Measurements from ENCODE around the gene ARHGEF12.

The ARHGEF12 gene

DNA sequence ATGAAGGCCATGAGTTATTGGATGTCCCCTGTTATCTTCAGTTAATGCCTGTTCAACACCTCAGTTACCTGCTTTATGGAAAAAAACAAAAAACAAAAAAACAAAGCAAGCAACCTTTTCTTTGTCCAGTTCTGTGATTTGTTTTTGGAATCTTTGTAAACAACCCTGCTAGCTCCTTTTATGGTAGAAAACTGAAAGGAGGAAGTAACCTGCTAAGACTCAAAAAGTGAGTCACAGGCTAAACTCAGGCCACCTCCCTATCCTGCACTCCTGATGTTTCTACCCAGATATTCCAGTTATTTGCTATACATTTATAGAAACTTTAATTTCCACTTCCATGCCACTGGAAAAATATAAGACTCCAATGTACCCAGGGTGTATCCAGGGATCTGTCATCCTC is 31.7 kb upstream of the ARHGEF12 start:
- TF ChIP-seq, protein P1, sequence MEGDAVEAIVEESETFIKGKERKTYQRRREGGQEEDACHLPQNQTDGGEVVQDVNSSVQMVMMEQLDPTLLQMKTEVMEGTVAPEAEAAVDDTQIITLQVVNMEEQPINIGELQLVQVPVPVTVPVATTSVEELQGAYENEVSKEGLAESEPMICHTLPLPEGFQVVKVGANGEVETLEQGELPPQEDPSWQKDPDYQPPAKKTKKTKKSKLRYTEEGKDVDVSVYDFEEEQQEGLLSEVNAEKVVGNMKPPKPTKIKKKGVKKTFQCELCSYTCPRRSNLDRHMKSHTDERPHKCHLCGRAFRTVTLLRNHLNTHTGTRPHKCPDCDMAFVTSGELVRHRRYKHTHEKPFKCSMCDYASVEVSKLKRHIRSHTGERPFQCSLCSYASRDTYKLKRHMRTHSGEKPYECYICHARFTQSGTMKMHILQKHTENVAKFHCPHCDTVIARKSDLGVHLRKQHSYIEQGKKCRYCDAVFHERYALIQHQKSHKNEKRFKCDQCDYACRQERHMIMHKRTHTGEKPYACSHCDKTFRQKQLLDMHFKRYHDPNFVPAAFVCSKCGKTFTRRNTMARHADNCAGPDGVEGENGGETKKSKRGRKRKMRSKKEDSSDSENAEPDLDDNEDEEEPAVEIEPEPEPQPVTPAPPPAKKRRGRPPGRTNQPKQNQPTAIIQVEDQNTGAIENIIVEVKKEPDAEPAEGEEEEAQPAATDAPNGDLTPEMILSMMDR (IDR thresholded peaks at IDR 0.05; ENCODE audit: low read depth, low read length), result no peak
- DNase-seq (ENCODE audit: low read depth in 2 of 2), result peak; percentile 13 to 55
- no peak overlapping the region for H3K4me3 ChIP-seq (replicated peaks in 1 of 2; ENCODE audit: low read depth in 2 of 2, low read length in 2 of 2)

DNA sequence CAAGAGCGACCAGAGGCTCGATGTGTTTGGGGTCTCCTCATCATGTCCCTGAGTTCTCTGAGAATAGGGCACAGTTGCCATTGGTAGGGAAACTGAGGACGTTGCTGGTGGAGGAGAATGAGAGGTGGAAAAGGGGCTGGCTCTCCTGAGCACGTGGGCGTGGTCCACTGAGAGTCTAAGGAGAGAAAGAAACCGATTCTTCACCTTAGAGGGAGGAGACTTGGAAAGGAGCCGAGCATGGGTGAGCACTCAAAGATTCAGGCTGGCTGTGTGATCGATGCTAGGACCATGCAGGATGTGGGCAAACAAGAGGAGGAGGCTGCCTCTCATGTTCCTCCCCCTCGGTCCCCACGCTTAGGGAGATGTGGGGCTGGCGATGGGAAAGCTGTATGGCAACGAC is 30.9 kb upstream of the ARHGEF12 start:
- no peak for DNase-seq (ENCODE audit: low read depth in 2 of 2)
- TF ChIP-seq, protein P1 (IDR thresholded peaks at IDR 0.05; ENCODE audit: low read depth, low read length), result no peak
- H3K4me3 ChIP-seq (replicated peaks in 1 of 2; ENCODE audit: low read depth in 2 of 2, low read length in 2 of 2), result no peak overlapping the region

DNA sequence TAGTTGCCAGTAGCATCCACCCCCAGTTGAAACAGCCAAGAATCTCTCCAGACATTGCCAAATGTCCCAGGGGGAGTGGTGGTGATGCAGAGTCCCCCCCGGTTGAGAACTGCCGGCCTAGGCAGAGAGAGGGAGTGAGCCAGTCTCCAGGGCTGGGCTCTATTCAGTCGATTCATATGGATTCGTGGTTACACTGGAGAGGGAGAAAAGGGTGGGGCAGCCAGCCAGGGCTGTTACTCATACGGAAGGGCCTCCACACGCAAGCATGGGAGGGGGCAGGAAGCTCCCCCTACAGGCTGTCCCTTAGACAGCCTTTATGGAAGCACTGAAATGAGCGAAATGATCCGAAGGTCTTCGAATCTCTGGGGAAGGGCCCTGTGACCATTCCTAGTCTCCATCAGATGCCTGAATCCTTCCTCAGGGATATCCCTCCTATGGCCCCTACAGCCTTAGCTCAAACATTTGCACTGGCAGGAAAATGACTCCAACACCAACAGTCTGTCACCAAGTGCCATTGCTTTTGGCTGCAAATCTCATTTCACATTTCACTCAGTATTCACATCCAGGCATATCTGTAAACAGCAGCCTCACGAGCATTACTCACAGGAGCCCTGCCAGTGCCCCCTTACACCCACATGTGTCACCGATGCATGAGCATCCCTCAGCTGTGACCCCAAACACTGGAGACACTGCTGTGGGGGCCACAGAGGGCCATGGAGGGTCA is 29.5 kb upstream of the ARHGEF12 start:
- TF ChIP-seq, protein P1 (IDR thresholded peaks at IDR 0.05; ENCODE audit: low read depth, low read length), result peak; percentile 69
- H3K4me3 ChIP-seq (replicated peaks in 1 of 2; ENCODE audit: low read depth in 2 of 2, low read length in 2 of 2), result no peak overlapping the region
- DNase-seq (ENCODE audit: low read depth in 2 of 2), result peak; percentile 85 to 95

DNA sequence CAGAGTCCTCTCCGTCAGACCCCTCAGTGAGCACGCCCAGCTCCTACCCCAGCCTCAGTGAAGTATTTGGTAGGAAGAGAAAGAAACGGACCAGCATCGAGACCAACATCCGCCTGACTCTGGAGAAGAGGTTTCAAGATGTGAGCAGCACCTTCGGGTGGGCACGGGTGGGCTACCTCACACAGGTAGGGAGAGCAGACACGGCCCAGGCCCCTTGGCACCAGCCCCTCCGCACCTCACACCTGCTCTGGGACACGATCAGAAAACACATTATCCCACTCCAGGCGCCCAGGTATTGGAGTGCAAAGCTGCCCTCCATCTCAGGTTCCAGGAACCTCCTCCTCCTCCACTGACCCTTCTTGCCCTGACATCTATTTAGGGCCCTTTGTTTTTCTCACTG is 28.7 kb upstream of the ARHGEF12 start:
- no peak for DNase-seq (ENCODE audit: low read depth in 2 of 2)
- no peak overlapping the region for H3K4me3 ChIP-seq (replicated peaks in 1 of 2; ENCODE audit: low read depth in 2 of 2, low read length in 2 of 2)
- TF ChIP-seq, protein P1 (IDR thresholded peaks at IDR 0.05; ENCODE audit: low read depth, low read length), result no peak

DNA sequence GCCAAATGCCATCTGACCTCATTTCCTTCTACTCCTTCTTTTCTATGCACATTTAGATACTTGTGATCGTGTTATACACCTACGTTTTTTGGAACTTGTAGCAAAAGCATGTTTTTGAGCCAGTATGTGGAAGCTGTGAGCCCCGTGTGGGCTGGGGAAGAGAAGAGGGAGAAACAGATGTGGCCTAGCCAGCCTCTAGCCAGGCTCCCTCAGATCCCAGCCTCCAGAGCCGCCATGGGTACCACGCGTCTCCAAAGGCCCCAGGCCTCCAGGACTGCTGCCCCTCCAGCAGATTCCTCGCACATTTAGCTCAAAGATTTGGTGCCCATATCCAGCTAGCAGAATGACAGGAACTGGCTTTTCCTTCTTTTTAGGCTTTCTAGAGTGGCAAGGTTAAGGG is 28.1 kb upstream of the ARHGEF12 start:
- TF ChIP-seq, protein P1 (IDR thresholded peaks at IDR 0.05; ENCODE audit: low read depth, low read length), result no peak
- DNase-seq (ENCODE audit: low read depth in 2 of 2), result no peak
- H3K4me3 ChIP-seq (replicated peaks in 1 of 2; ENCODE audit: low read depth in 2 of 2, low read length in 2 of 2), result no peak overlapping the region

DNA sequence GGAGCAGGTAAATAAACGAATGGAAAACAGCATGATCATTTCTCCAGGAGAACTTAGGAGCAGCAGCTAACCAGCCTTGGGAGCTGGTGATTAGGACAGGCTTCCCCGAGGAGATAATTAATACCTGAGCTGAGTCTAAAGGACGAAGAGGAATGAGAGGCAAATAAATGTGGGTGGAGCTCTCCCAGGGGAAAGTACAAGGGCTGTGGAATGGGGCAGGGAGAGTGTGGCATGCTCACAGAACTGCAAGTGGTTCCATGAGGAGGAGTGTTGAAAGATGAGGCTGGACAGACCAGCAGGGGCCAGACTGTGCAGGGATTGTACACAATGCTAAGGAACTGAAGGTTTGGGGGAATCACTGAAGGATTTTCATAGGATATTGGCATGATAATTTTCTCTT is 25.3 kb upstream of the ARHGEF12 start:
- TF ChIP-seq, protein P1 (IDR thresholded peaks at IDR 0.05; ENCODE audit: low read depth, low read length), result no peak
- DNase-seq (ENCODE audit: low read depth in 2 of 2), result no peak
- no peak overlapping the region for H3K4me3 ChIP-seq (replicated peaks in 1 of 2; ENCODE audit: low read depth in 2 of 2, low read length in 2 of 2)

DNA sequence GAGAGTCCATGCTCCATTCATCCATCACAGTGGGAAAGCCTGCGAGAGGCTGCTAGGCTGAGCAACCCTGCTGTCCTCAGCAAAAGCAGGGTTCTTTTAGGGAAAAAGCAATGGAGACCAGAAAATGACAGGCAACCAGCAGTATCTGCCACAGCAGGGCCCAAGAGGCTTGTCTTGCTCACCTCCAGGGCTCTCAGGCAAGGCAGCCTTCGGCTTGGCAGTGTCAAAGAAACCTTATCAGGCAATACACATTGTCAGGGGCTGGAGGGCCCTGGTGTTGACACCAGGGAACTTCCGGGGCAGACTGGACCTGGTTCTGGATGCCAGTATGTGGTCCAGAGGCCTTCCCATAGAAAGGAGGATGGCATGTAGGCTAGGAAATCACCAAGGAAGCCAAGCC is 21.4 kb upstream of the ARHGEF12 start:
- TF ChIP-seq, protein P1 (IDR thresholded peaks at IDR 0.05; ENCODE audit: low read depth, low read length), result no peak
- H3K4me3 ChIP-seq (replicated peaks in 1 of 2; ENCODE audit: low read depth in 2 of 2, low read length in 2 of 2), result no peak overlapping the region
- no peak for DNase-seq (ENCODE audit: low read depth in 2 of 2)

Data from cardiac fibroblast (primary cell).